A549 (cell line): ENCODE results near the gene XRCC3. TPM values are rescaled to one million over a fixed set of nuclear protein-coding genes. Genes with fewer than 3 reads are reported as not detected.
A peak's percentile ranks its signal among the peaks of the same experiment; 100 is the strongest.

Source experiments
- ATAC-seq, 2 experiments: fragments of 200-7000 bp in 1 of 2; fragments of >200 bp in 1 of 2; cut with Nextera tagmentation in 1 of 2; cut with Tn5 transposase in 1 of 2; 3 replicates each; pipeline versions ENCODE4 v1.8.0 to v1.9.1; 2018 to 2020; ENCODE audit warnings: mild to moderate bottlenecking in 1 of 2, moderate library complexity in 1 of 2
- CTCF ChIA-PET: fragments of 300-600 bp; sonication (Branson Sonifier 250); formaldehyde crosslinking; extraction: SDS; loops from one replicate; lab custom pipeline; 2021; ENCODE audit warnings: antibody characterized with exemption, inconsistent platforms; lab: Yijun Ruan, JAX
- POLR2A ChIA-PET: fragments of 350-600 bp; formaldehyde crosslinking; extraction: SDS; loops from one replicate; lab custom pipeline; 2021; ENCODE audit warnings: antibody characterized with exemption, inconsistent platforms; lab: Yijun Ruan, JAX
- DNase-seq, 2 experiments: peaks; one replicate each; pipeline versions ENCODE4 v3.0.0 to v3.0.0-alpha.2; 2011 to 2016; ENCODE audit warnings: low read depth in 1 of 2, low spot score in 1 of 2
- FAIRE-seq: peaks from 2 replicates; lab custom pipeline; 2011; peaks lifted over from hg19 to GRCh38; lab: Jason Lieb, UNC
- H3K27ac ChIP-seq, 2 experiments: fragments of >200 bp; sonication (Bioruptor Twin); formaldehyde crosslinking; 3 replicates each; pipeline ENCODE4 v1.5.1; 2016 to 2017
- H3K4me1 ChIP-seq: fragments of >200 bp; sonication (Bioruptor Twin); formaldehyde crosslinking; 3 replicates; pipeline ENCODE4 v1.6.1; 2016
- H3K4me2 ChIP-seq: fragments of >200 bp; sonication (Bioruptor Twin); formaldehyde crosslinking; 3 replicates; pipeline ENCODE4 v1.6.1; 2016
- H3K4me3 ChIP-seq: fragments of >200 bp; sonication (Bioruptor Twin); formaldehyde crosslinking; 3 replicates; pipeline ENCODE4 v1.5.1; 2016
- H3K9me3 ChIP-seq: fragments of >200 bp; sonication (Bioruptor Twin); formaldehyde crosslinking; 3 replicates; pipeline ENCODE4 v1.6.1; 2016
- CBX8 ChIP-seq: fragments of 200-600 bp; sonication (generic); IDR thresholded peaks from 2 replicates; pipeline ENCODE4 v1.6.1; 2016
- CEBPB ChIP-seq, 2 experiments: fragments of >200 bp in 1 of 2; sonication (Bioruptor Twin) in 1 of 2; formaldehyde crosslinking in 1 of 2; IDR thresholded peaks; 2 replicates each; pipeline ENCODE4 v1.6.1; 2012 to 2016
- EHMT2 ChIP-seq: fragments of 200-600 bp; sonication (generic); IDR thresholded peaks from 2 replicates; pipeline ENCODE4 v1.6.1; 2016; ENCODE audit warnings: antibody characterized with exemption, low read depth, mild to moderate bottlenecking, moderate library complexity
- FOSL2 ChIP-seq, 2 experiments: fragments of 450-650 bp in 1 of 2; fragments of >200 bp in 1 of 2; sonication (Bioruptor Twin) in 1 of 2; formaldehyde crosslinking; IDR thresholded peaks; 2 replicates each; pipeline versions ENCODE4 v1.5.0 to v1.6.1; 2016 to 2020; ENCODE audit warnings: mild to moderate bottlenecking in 1 of 2, moderate library complexity in 1 of 2
- GATA3 ChIP-seq: IDR thresholded peaks from 2 replicates; pipeline ENCODE4 v1.6.1; 2012; ENCODE audit warnings: borderline replicate concordance
- HMGXB4 ChIP-seq: fragments of 250-450 bp; sonication (Bioruptor Pico); IDR thresholded peaks from 2 replicates; pipeline ENCODE4 v1.5.0; 2021; ENCODE audit warnings: mild to moderate bottlenecking, moderate library complexity, borderline replicate concordance
- HOXB13 ChIP-seq: fragments of 250-450 bp; sonication (Bioruptor Pico); IDR thresholded peaks from 2 replicates; pipeline ENCODE4 v1.5.0; 2020; ENCODE audit warnings: low read depth, mild to moderate bottlenecking, moderate library complexity
- JUN ChIP-seq, 2 experiments: fragments of >200 bp; sonication (Bioruptor Twin); formaldehyde crosslinking; IDR thresholded peaks; 2 replicates in 1 of 2; 3 replicates in 1 of 2; pipeline ENCODE4 v1.6.1; 2016 to 2017
- JUNB ChIP-seq: fragments of >200 bp; sonication (Bioruptor Twin); formaldehyde crosslinking; IDR thresholded peaks from 2 replicates; pipeline ENCODE4 v1.6.1; 2016
- KDM5A ChIP-seq: fragments of 200-600 bp; sonication (generic); IDR thresholded peaks from 2 replicates; pipeline ENCODE4 v1.6.1; 2016; ENCODE audit warnings: antibody characterized with exemption, mild to moderate bottlenecking
- MAZ ChIP-seq: fragments of 150-350 bp; IDR thresholded peaks from 2 replicates; pipeline ENCODE4 v1.6.1; 2014; ENCODE audit warnings: antibody characterized with exemption, low read depth, low read length, borderline replicate concordance
- MYC ChIP-seq: IDR thresholded peaks from 2 replicates; pipeline ENCODE4 v1.6.1; 2012; ENCODE audit warnings: mild to moderate bottlenecking, inconsistent platforms, low read length, improper control_type of control experiment, borderline replicate concordance
- POLR2A ChIP-seq: IDR thresholded peaks from 2 replicates; pipeline ENCODE4 v1.6.1; 2012; ENCODE audit warnings: mild to moderate bottlenecking, low read length
- WGBS: methylation state at CpG from one replicate; pipeline ENCODE4 v1.1.6; 2017; ENCODE audit errors: missing lambda C conversion rate; 5-methylcytosine and 5-hydroxymethylcytosine counted together
- polyA plus RNA-seq, 4 experiments: library from polyadenylated mRNA; depleted of rRNA in 3 of 4; stranded (reverse); fragments of >200 nt; fragmentation: RNase III in 1 of 4; extraction: RNeasy Plus Mini Kit Qiagen cat#74134 plus additional on column Dnase treatment in 1 of 4; gene quantifications; 2 replicates in 3 of 4; 3 replicates in 1 of 4; pipeline ENCODE4 v1.2.3, GENCODE V29; 2011 to 2017
- TF ChIP-seq, protein P1 (sequence below): fragments of 200-600 bp; sonication (generic); IDR thresholded peaks from 2 replicates; pipeline ENCODE4 v1.6.1; 2016; ENCODE audit warnings: antibody characterized with exemption, mild to moderate bottlenecking, moderate library complexity
- TF ChIP-seq, protein P2 (sequence below): fragments of >200 bp; sonication (Bioruptor Twin); formaldehyde crosslinking; IDR thresholded peaks from 3 replicates; pipeline ENCODE4 v1.5.1; 2016

Gene XRCC3
- polyA plus RNA-seq, 2 of the 4 experiments (the other 2 are of a cell fraction) = 23.0 to 28.1 TPM

GRCh38 chr14:103723748-103724081, 8.5 kb upstream of the XRCC3 start:
- POLR2A ChIA-PET = no interaction called here
- no peak for TF ChIP-seq JUNB
- no peak for TF ChIP-seq POLR2A
- TF ChIP-seq HMGXB4 (CRISPR knock-in tag) = no peak
- TF ChIP-seq, protein P1, sequence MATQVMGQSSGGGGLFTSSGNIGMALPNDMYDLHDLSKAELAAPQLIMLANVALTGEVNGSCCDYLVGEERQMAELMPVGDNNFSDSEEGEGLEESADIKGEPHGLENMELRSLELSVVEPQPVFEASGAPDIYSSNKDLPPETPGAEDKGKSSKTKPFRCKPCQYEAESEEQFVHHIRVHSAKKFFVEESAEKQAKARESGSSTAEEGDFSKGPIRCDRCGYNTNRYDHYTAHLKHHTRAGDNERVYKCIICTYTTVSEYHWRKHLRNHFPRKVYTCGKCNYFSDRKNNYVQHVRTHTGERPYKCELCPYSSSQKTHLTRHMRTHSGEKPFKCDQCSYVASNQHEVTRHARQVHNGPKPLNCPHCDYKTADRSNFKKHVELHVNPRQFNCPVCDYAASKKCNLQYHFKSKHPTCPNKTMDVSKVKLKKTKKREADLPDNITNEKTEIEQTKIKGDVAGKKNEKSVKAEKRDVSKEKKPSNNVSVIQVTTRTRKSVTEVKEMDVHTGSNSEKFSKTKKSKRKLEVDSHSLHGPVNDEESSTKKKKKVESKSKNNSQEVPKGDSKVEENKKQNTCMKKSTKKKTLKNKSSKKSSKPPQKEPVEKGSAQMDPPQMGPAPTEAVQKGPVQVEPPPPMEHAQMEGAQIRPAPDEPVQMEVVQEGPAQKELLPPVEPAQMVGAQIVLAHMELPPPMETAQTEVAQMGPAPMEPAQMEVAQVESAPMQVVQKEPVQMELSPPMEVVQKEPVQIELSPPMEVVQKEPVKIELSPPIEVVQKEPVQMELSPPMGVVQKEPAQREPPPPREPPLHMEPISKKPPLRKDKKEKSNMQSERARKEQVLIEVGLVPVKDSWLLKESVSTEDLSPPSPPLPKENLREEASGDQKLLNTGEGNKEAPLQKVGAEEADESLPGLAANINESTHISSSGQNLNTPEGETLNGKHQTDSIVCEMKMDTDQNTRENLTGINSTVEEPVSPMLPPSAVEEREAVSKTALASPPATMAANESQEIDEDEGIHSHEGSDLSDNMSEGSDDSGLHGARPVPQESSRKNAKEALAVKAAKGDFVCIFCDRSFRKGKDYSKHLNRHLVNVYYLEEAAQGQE = no peak
- TF ChIP-seq EHMT2 = no peak
- TF ChIP-seq FOSL2 (IDR thresholded peaks at IDR 0.05) = no peak
- TF ChIP-seq FOSL2 (CRISPR knock-in tag; IDR thresholded peaks at IDR 0.05) = no peak
- TF ChIP-seq KDM5A = no peak
- TF ChIP-seq MYC = no peak
- no peak for TF ChIP-seq CBX8
- no peak for TF ChIP-seq GATA3
- no peak for TF ChIP-seq MAZ
- TF ChIP-seq JUN (IDR thresholded peaks at IDR 0.05) = no peak
- TF ChIP-seq HOXB13 = no peak
- TF ChIP-seq CEBPB (IDR thresholded peaks at IDR 0.05) = no peak
- H3K4me3 ChIP-seq = no peak overlapping the region
- FAIRE-seq (no peak), ATAC-seq (no peak; a peak in 1 of 6 replicates), DNase-seq (no peak)
- CTCF ChIA-PET = interaction anchor here (1.4 kb wide), 1 partner anchor 12 kb away, joined by 3 read pairs; no protein-coding TSS in a partner anchor
- H3K27ac ChIP-seq = no peak overlapping the region
- peaks cover 9% of the 10 kb centered on the region; the same call in 2 of the 3 replicates for H3K4me1 ChIP-seq
- no peak overlapping the region for H3K4me2 ChIP-seq
- WGBS = 82% methylated on average over 2 of the region's 7 CpGs
- no peaks in the 10 kb centered on the region for H3K9me3 ChIP-seq

GRCh38 chr14:103721334-103722120, 6.3 kb upstream of the XRCC3 start:
- ChIA-PET CTCF (interaction anchor here (0.7 to 1.3 kb wide), 3 partner anchors 20 to 1995 kb away, joined by 3 read pairs; no protein-coding TSS in a partner anchor), POLR2A (no interaction called here)
- peaks cover 14% of the 10 kb centered on the region; the same call in 2 of the 3 replicates for H3K4me1 ChIP-seq
- ATAC-seq = peak; percentile 3 to 50; a peak in 3 of 6 replicates
- TF ChIP-seq FOSL2 (IDR thresholded peaks at IDR 0.05) (no peak), FOSL2 (CRISPR knock-in tag; IDR thresholded peaks at IDR 0.05) (peak; percentile 34)
- TF ChIP-seq, protein P2, sequence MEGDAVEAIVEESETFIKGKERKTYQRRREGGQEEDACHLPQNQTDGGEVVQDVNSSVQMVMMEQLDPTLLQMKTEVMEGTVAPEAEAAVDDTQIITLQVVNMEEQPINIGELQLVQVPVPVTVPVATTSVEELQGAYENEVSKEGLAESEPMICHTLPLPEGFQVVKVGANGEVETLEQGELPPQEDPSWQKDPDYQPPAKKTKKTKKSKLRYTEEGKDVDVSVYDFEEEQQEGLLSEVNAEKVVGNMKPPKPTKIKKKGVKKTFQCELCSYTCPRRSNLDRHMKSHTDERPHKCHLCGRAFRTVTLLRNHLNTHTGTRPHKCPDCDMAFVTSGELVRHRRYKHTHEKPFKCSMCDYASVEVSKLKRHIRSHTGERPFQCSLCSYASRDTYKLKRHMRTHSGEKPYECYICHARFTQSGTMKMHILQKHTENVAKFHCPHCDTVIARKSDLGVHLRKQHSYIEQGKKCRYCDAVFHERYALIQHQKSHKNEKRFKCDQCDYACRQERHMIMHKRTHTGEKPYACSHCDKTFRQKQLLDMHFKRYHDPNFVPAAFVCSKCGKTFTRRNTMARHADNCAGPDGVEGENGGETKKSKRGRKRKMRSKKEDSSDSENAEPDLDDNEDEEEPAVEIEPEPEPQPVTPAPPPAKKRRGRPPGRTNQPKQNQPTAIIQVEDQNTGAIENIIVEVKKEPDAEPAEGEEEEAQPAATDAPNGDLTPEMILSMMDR = no peak
- WGBS = 71% methylated on average over 25 of the region's 26 CpGs
- peak overlapping the region; percentile 27; the same call in 2 of the 3 replicates for H3K4me2 ChIP-seq
- no peak overlapping the region for H3K4me3 ChIP-seq
- H3K9me3 ChIP-seq = no peaks in the 10 kb centered on the region
- FAIRE-seq = no peak
- peak; percentile 35 to 42 for DNase-seq
- H3K27ac ChIP-seq = peak overlapping the region; percentile 28 to 42; a peak in 3 of 6 replicates
